IPS-18c (cell line): Measurements from ENCODE around the gene ZNF268.
"Not testable (repeated sequence)": the region's sequence is repeated elsewhere in the genome, so short reads cannot be mapped to it uniquely, and the experiment has no call there.

Experiments used
- H3K4me3 ChIP-seq: 2 replicates; pipeline ENCODE4 v1.7.0; 2013; ENCODE audit warnings: low read depth, mild to moderate bottlenecking, low read length, moderate library complexity; ENCODE audit not compliant: insufficient read depth
- H3K9me3 ChIP-seq: one replicate; pipeline ENCODE4 v1.6.1; 2013; ENCODE audit warnings: mild to moderate bottlenecking, low read length, moderate library complexity; ENCODE audit not compliant: control insufficient read depth, insufficient read depth

Gene ZNF268

GRCh38 chr12:133220521-133220920 lies 39.2 kb downstream of the ZNF268 start:
- Histone ChIP-seq H3K4me3 (no peak overlapping the region), H3K9me3 (peaks cover 40% of the 10 kb centered on the region)

- H3K9me3 ChIP-seq: peaks cover 35% of the 10 kb centered on the region
- H3K4me3 ChIP-seq: no peak overlapping the region
Measured at GRCh38 chr12:133221241-133221640, 39.9 kb downstream of the ZNF268 start.

GRCh38 chr12:133222211-133222610 lies 40.9 kb downstream of the ZNF268 start:
- Histone ChIP-seq H3K9me3 (peaks cover 30% of the 10 kb centered on the region), H3K4me3 (no peak overlapping the region)

GRCh38 chr12:133225527-133225926 lies 44.2 kb downstream of the ZNF268 start:
- no peak overlapping the region; the same call in 1 of the 2 replicates for H3K4me3 ChIP-seq
- peaks cover 35% of the 10 kb centered on the region for H3K9me3 ChIP-seq

- peaks cover 42% of the 10 kb centered on the region for H3K9me3 ChIP-seq
- H3K4me3 ChIP-seq: no peak overlapping the region; the same call in 1 of the 2 replicates
Measured at GRCh38 chr12:133226690-133227089, 45.4 kb downstream of the ZNF268 start.

GRCh38 chr12:133227281-133227852 lies 46.1 kb downstream of the ZNF268 start:
- no peak overlapping the region for H3K4me3 ChIP-seq
- H3K9me3 ChIP-seq: peaks cover 41% of the 10 kb centered on the region

GRCh38 chr12:133231001-133231400 lies 49.7 kb downstream of the ZNF268 start:
- peaks cover 44% of the 10 kb centered on the region for H3K9me3 ChIP-seq
- peak overlapping the region; percentile 15; the same call in 1 of the 2 replicates for H3K4me3 ChIP-seq

- H3K9me3 ChIP-seq: peaks cover 38% of the 10 kb centered on the region
- H3K4me3 ChIP-seq: no peak overlapping the region
Measured at GRCh38 chr12:133233006-133233405, 51.7 kb downstream of the ZNF268 start.

- Histone ChIP-seq H3K4me3 (no peak overlapping the region; the same call in 1 of the 2 replicates), H3K9me3 (peaks cover 34% of the 10 kb centered on the region)
Measured at GRCh38 chr12:133233993-133234564, 52.8 kb downstream of the ZNF268 start.

- H3K9me3 ChIP-seq: peaks cover 27% of the 10 kb centered on the region
- H3K4me3 ChIP-seq: peak overlapping the region; percentile 24; the same call in 1 of the 2 replicates
Measured at GRCh38 chr12:133234971-133235370, 53.7 kb downstream of the ZNF268 start.

GRCh38 chr12:133235401-133236112 lies 54.3 kb downstream of the ZNF268 start, which contains the start of gene ANHX:
ANHX (minus strand) TSS chr12:133235877; CDS start chr12:133234356, 1,521 bp downstream.
- H3K4me3 ChIP-seq: peak within 1 kb of the TSS; percentile 24; the same call in 1 of the 2 replicates
- peaks cover 28% of the 10 kb centered on the region for H3K9me3 ChIP-seq

GRCh38 chr12:133236144-133236543 lies 54.8 kb downstream of the ZNF268 start:
- H3K4me3 ChIP-seq: no peak overlapping the region
- peaks cover 24% of the 10 kb centered on the region for H3K9me3 ChIP-seq

GRCh38 chr12:133236556-133236955 lies 55.3 kb downstream of the ZNF268 start:
- Histone ChIP-seq H3K9me3 (peaks cover 25% of the 10 kb centered on the region), H3K4me3 (no peak overlapping the region)

GRCh38 chr12:133251732-133252131 lies 70.4 kb downstream of the ZNF268 start:
- Histone ChIP-seq H3K9me3 (no peaks in the 10 kb centered on the region), H3K4me3 (no peak overlapping the region)

- not testable (repeated sequence) for H3K4me3 ChIP-seq, H3K9me3 ChIP-seq
Measured at GRCh38 chr12:133255833-133256232, 74.5 kb downstream of the ZNF268 start.

- no peak overlapping the region for H3K4me3 ChIP-seq
Measured at GRCh38 chr12:133256321-133256720, 75.0 kb downstream of the ZNF268 start.

GRCh38 chr12:133264173-133264572 lies 82.9 kb downstream of the ZNF268 start:
- Histone ChIP-seq H3K9me3 (no peaks in the 10 kb centered on the region), H3K4me3 (no peak overlapping the region)

More at GRCh38 chr12:133256321-133256720, 75.0 kb downstream of the ZNF268 start:
- no peaks in the 10 kb centered on the region for H3K9me3 ChIP-seq
